ENCODE results near the gene CTNNA3.

CTNNA3 gene

DNA sequence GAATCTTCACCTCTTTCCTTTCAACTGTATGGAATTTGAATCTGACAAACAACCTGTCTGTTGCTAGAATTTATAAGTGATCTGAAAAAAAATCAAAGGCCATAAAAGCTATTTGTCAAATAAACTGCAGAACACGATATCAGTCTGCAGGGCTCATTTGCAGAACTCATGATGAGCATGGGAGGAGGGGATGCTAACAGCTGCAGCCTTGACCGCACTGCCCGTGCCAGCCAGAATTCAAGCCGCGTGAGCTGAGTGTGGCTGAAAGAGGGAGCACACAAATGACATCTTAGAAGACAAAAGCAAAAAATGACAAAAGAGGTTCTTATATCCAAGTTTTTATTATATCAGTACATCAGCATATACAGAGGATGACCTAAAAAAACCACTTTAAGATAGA lies 754.5 kb downstream of the CTNNA3 start:
- H3K4me3 ChIP-seq (ENCODE audit: low read depth, low read length), result no peak overlapping the region
- TF ChIP-seq, protein P1, sequence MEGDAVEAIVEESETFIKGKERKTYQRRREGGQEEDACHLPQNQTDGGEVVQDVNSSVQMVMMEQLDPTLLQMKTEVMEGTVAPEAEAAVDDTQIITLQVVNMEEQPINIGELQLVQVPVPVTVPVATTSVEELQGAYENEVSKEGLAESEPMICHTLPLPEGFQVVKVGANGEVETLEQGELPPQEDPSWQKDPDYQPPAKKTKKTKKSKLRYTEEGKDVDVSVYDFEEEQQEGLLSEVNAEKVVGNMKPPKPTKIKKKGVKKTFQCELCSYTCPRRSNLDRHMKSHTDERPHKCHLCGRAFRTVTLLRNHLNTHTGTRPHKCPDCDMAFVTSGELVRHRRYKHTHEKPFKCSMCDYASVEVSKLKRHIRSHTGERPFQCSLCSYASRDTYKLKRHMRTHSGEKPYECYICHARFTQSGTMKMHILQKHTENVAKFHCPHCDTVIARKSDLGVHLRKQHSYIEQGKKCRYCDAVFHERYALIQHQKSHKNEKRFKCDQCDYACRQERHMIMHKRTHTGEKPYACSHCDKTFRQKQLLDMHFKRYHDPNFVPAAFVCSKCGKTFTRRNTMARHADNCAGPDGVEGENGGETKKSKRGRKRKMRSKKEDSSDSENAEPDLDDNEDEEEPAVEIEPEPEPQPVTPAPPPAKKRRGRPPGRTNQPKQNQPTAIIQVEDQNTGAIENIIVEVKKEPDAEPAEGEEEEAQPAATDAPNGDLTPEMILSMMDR (IDR thresholded peaks at IDR 0.05; ENCODE audit: low read depth, low read length), result no peak

DNA sequence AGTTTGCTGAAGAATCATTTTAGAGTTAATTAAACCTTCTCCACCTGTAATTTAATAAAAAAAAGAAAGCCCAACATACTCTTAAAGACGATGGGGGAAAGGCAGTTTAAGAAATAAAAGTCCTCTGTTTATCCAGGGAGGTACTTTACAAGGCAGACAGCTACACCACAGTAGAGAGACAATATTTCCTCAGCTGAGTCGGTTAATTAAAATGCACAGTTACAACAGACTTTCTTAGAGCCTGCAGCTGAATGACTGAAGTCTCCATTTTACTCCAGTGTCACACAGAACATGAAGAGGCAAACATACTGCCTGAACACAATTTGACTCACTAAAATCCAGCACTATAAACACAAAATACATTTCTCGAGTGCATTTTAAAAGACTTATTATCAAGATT lies 755.0 kb downstream of the CTNNA3 start:
- TF ChIP-seq, protein P1 (IDR thresholded peaks at IDR 0.05; ENCODE audit: low read depth, low read length), result no peak

DNA sequence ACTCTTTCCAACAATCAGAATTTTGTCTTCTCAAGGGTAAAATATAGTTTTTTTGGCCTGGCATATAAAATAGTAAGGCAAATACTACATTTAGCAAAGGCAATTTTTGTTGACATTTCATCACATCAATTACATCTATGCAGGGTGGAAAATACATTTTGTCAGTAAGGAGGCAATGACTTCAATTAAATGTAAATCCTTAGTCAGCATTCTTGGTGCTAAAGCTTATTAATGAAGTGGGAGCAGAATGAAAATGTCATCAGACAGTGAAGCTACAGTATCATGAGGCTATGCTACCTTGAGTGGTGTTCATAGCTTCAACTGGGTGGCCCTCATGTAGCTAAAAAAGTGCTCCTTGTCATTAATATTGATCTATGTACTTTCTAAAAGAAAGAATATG lies 761.3 kb downstream of the CTNNA3 start:
- no peak overlapping the region for H3K4me3 ChIP-seq (ENCODE audit: low read depth, low read length)
- TF ChIP-seq, protein P1 (IDR thresholded peaks at IDR 0.05; ENCODE audit: low read depth, low read length), result no peak

More for the DNA sequence above, 755.0 kb downstream of the CTNNA3 start:
- H3K4me3 ChIP-seq (ENCODE audit: low read depth, low read length), result no peak overlapping the region

DNA sequence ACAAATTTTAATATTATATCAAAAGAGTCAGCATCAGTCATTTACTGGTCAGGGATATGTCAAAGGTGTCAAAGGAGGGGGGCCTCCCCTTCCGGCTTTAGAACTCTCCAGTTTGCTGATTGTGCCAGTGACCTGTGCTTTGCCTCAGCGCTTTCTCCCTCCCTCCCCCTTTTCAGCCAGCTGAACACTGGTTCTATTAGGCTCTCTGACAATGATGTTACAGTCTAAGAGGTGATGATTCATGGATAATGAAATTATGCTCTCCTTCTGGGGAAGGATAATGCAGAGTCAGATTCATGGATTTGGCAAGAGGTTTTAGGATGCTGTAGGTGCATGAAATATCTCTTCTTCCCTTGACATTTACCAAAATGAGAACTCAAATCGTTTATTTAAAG lies 764.0 kb downstream of the CTNNA3 start:
- TF ChIP-seq, protein P1 (IDR thresholded peaks at IDR 0.05; ENCODE audit: low read depth, low read length), result no peak
- no peak overlapping the region for H3K4me3 ChIP-seq (ENCODE audit: low read depth, low read length)

DNA sequence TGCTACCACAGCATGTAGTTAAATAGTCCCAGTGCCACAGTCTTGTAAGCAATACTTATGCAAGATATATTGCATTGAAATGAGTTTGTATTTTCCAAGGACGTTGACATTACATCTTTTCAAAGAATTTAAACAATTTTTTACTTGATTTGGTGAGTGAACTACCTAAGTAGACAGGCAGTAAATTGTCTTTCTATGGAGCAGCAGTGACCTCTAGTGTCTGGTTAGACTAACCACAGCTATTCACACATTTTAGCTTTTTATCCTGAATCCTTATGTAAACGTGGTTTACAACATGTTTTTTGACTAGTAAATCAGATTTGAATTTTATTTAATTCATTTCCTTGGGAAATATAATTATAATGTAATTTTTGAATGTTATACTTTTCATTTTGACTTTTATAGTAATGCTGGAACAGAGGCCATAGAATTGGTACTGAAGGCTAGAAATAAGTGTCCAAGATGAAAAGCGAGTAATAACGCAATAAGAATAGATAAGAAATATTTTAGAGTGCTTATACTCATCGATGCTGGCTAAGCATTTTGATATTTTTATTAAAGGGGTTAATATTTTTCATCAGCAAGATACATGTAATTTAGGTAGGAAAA lies 764.6 kb downstream of the CTNNA3 start:
- no peak overlapping the region for H3K4me3 ChIP-seq (ENCODE audit: low read depth, low read length)

DNA sequence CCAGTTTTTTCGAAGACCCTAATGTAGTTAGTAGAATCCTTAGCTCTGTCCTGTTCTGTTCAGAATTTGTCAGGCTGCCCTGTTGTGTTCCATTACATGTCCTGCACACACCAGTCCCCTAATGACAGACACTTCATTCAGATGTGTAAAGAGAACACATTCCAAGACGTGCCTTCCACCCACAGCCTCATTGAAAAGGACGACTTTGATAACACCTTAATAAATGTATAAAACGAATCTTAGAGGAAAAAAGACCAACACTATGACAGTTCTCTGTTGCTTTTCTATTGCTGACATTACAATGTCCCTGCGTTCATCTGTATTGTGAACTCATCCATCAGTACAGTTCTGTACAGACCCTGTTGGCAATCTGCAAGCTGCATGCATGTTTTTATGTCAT lies 766.6 kb downstream of the CTNNA3 start:
- H3K4me3 ChIP-seq (ENCODE audit: low read depth, low read length), result no peak overlapping the region
- TF ChIP-seq, protein P1 (IDR thresholded peaks at IDR 0.05; ENCODE audit: low read depth, low read length), result no peak

More for the DNA sequence above, 764.6 kb downstream of the CTNNA3 start:
- TF ChIP-seq, protein P1 (IDR thresholded peaks at IDR 0.05; ENCODE audit: low read depth, low read length), result peak; percentile 24; the same call in 1 of the 2 replicates

DNA sequence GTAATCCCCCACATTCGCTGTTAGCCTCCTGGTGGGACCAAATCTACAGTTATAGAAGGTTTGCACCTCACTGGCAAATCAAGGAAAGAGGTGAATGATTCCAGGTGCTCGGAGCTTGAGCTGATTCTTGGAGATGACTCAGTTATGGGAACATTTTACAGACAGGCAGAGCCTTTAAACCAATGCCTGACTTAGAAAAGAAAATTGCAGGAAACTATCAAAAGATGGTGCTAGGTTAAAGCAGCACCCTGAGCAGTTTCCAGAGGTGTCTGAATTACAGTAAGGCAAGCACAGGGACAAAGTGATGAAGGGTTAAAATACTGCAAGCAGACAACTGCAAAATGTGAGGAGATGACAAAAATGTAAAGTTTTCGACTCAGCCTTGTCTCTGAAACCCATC lies 767.2 kb downstream of the CTNNA3 start:
- H3K4me3 ChIP-seq (ENCODE audit: low read depth, low read length), result no peak overlapping the region
- TF ChIP-seq, protein P1 (IDR thresholded peaks at IDR 0.05; ENCODE audit: low read depth, low read length), result no peak
